Measurements from ENCODE around the gene CKAP2.

DNA sequence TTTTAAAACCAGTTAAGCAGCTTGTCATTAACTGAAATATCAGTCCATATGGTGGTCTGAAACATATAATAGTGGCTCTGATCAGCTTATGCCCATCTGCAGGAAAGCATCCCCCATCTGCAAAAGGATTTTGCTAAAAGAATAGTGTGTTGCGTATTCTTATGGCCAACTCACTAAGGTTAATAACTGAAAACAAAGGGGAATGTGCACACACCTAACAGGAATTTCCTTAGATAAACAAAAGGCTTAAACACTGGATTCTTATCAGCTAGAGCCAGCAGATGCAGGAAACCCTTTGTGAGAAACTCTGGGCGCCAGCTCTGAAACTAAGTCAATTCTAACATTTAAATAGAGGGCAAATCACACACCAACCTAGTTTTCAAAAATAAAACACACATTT lies 27.0 kb upstream of the CKAP2 start:
- TF ChIP-seq SP1 (IDR thresholded peaks at IDR 0.05) (no peak), TARDBP (IDR thresholded peaks at IDR 0.05) (no peak), FOXK2 (IDR thresholded peaks at IDR 0.05) (no peak)
